HG02885 (cell line): Measurements from ENCODE around the gene METTL13.
"Not testable (repeated sequence)": the region's sequence is repeated elsewhere in the genome, so short reads cannot be mapped to it uniquely, and the experiment has no call there.

Experiments
- ATAC-seq: cut with Tn5 transposase; IDR thresholded peaks from one replicate; pipeline ENCODE4 v1.9.1; 2021; ENCODE audit warnings: mild to moderate bottlenecking; ENCODE audit not compliant: unreplicated experiment, poor library complexity

Gene METTL13

GRCh38 chr1:171762143-171762563 lies 19.3 kb upstream of the METTL13 start:
- no peak for ATAC-seq

GRCh38 chr1:171763764-171764163 lies 17.7 kb upstream of the METTL13 start:
- ATAC-seq = no peak

GRCh38 chr1:171769171-171769570 lies 12.3 kb upstream of the METTL13 start:
- no peak for ATAC-seq

- no peak for ATAC-seq
These were observed 11.7 kb upstream of the METTL13 start for GRCh38 chr1:171769754-171770153.

- ATAC-seq = no peak
These were observed 9.1 kb upstream of the METTL13 start for GRCh38 chr1:171772312-171772711.

GRCh38 chr1:171780583-171781175 lies 781 bp upstream of the METTL13 start:
- no peak for ATAC-seq

GRCh38 chr1:171783816-171784530 lies 2.5 kb downstream of the METTL13 start:
- ATAC-seq = no peak

GRCh38 chr1:171784784-171785183 lies 3.3 kb downstream of the METTL13 start:
- ATAC-seq = peak; percentile 24

GRCh38 chr1:171785766-171786165 lies 4.3 kb downstream of the METTL13 start:
- ATAC-seq = no peak

GRCh38 chr1:171786534-171786933 lies 5.1 kb downstream of the METTL13 start:
- no peak for ATAC-seq

- no peak for ATAC-seq
These were observed 6.4 kb downstream of the METTL13 start for GRCh38 chr1:171787686-171788480.

- no peak for ATAC-seq
These were observed 7.2 kb downstream of the METTL13 start for GRCh38 chr1:171788696-171789095.

- ATAC-seq = no peak
These were observed 8.9 kb downstream of the METTL13 start for GRCh38 chr1:171790318-171790717.

- no peak for ATAC-seq
These were observed 11.4 kb downstream of the METTL13 start for GRCh38 chr1:171792656-171793369.

- no peak for ATAC-seq
These were observed 12.2 kb downstream of the METTL13 start for GRCh38 chr1:171793636-171794035.

GRCh38 chr1:171794085-171794484 lies 12.6 kb downstream of the METTL13 start:
- no peak for ATAC-seq

- no peak for ATAC-seq
These were observed 15.1 kb downstream of the METTL13 start for GRCh38 chr1:171796592-171796991.

- ATAC-seq = no peak
These were observed 16.9 kb downstream of the METTL13 start for GRCh38 chr1:171798311-171798710.

GRCh38 chr1:171798765-171799164 lies 17.3 kb downstream of the METTL13 start:
- ATAC-seq = no peak

GRCh38 chr1:171799166-171799565 lies 17.7 kb downstream of the METTL13 start:
- no peak for ATAC-seq

GRCh38 chr1:171799698-171800097 lies 18.2 kb downstream of the METTL13 start:
- ATAC-seq = not testable (repeated sequence)
